Suprapubic skin (tissue), 4 donors: Measurements from ENCODE around the gene SNRNP70. TPM values are rescaled to one million over a fixed set of nuclear protein-coding genes. Genes with fewer than 3 reads are reported as not detected.
"Not testable (repeated sequence)": the region's sequence is repeated elsewhere in the genome, so short reads cannot be mapped to it uniquely, and the experiment has no call there.

ENCODE experiments used
- DNase-seq, 2 donors: peaks; one replicate each; pipeline ENCODE4 v3.0.0-alpha.2; 2019; ENCODE audit warnings: low spot score in 2 of 2
- H3K27ac ChIP-seq: fragments of 200-600 bp; sonication (generic); one replicate; pipeline ENCODE4 v1.5.1; 2019
- H3K27me3 ChIP-seq: fragments of 200-600 bp; sonication (generic); one replicate; pipeline ENCODE4 v1.5.1; 2019
- H3K36me3 ChIP-seq: fragments of 200-600 bp; sonication (generic); one replicate; pipeline ENCODE4 v1.5.1; 2019
- H3K4me1 ChIP-seq: fragments of 200-600 bp; sonication (generic); one replicate; pipeline ENCODE4 v1.5.1; 2019
- H3K4me3 ChIP-seq: fragments of 200-600 bp; sonication (generic); one replicate; pipeline ENCODE4 v1.5.1; 2019; ENCODE audit warnings: mild to moderate bottlenecking
- H3K9me3 ChIP-seq: fragments of 200-600 bp; sonication (generic); one replicate; pipeline ENCODE4 v1.5.1; 2019
- EP300 ChIP-seq: sonication (generic); formaldehyde crosslinking; IDR thresholded peaks from one replicate; pipeline ENCODE4 v1.6.1; 2017; ENCODE audit warnings: antibody characterized with exemption
- POLR2A ChIP-seq, 2 donors: fragments of 450-650 bp; IDR thresholded peaks; one replicate each; pipeline ENCODE4 v1.6.1; 2017; ENCODE audit warnings: antibody characterized with exemption in 2 of 2, mild to moderate bottlenecking in 2 of 2, moderate library complexity in 2 of 2
- POLR2AphosphoS5 ChIP-seq, 3 donors: sonication (generic); formaldehyde crosslinking; IDR thresholded peaks; one replicate each; pipeline ENCODE4 v1.6.1; 2017; ENCODE audit warnings: antibody characterized with exemption in 3 of 3
- WGBS: methylation state at CpG from one replicate; pipeline ENCODE4 v1.1.5; 2018; 5-methylcytosine and 5-hydroxymethylcytosine counted together
- total RNA-seq, 4 donors: library from RNA; depleted of rRNA; stranded (reverse); fragments of >200 nt; gene quantifications; one replicate each; pipeline ENCODE4 v1.1.0, GENCODE V29; 2016
- TF ChIP-seq, protein P1 (sequence below), 2 donors: fragments of 200-600 bp in 1 of 2; fragments of 450-650 bp in 1 of 2; sonication (generic) in 1 of 2; IDR thresholded peaks; one replicate each; pipeline ENCODE4 v1.5.1; 2016 to 2019; ENCODE audit warnings: antibody characterized with exemption in 2 of 2, mild to moderate bottlenecking in 1 of 2, moderate library complexity in 1 of 2

Gene SNRNP70
- total RNA-seq, 4 donors from 2014 or later: 207 to 788 (median 322) TPM

DNA sequence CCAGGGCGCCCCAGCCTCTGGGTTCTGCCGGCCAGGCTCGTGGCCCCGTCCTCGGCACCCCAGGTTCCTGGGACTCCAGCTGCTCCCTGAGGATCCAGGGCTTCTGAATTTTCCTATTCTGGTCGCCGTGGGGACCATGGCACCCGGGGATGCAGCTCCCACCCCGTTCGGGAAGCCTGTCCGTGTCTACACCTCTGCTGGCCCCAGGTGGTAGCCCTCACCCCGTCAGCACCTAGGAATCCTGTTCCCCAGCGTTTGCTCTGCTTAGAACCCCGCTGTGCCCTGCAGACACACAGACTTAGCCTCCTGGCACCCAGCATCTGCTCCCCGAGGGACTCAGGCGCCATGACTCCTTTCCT is 35.1 kb downstream of the SNRNP70 start:
- Histone ChIP-seq H3K27ac (no peak overlapping the region), H3K9me3 (no peaks in the 10 kb centered on the region), H3K4me3 (peak overlapping the region; percentile 87), H3K36me3 (no peaks in the 10 kb centered on the region), H3K27me3 (no peaks in the 10 kb centered on the region), H3K4me1 (peaks cover 46% of the 10 kb centered on the region)
- DNase-seq: no peak
- TF ChIP-seq POLR2AphosphoS5 (IDR thresholded peaks at IDR 0.05) (no peak), EP300 (no peak), POLR2A (IDR thresholded peaks at IDR 0.05) (no peak)
- TF ChIP-seq, protein P1, sequence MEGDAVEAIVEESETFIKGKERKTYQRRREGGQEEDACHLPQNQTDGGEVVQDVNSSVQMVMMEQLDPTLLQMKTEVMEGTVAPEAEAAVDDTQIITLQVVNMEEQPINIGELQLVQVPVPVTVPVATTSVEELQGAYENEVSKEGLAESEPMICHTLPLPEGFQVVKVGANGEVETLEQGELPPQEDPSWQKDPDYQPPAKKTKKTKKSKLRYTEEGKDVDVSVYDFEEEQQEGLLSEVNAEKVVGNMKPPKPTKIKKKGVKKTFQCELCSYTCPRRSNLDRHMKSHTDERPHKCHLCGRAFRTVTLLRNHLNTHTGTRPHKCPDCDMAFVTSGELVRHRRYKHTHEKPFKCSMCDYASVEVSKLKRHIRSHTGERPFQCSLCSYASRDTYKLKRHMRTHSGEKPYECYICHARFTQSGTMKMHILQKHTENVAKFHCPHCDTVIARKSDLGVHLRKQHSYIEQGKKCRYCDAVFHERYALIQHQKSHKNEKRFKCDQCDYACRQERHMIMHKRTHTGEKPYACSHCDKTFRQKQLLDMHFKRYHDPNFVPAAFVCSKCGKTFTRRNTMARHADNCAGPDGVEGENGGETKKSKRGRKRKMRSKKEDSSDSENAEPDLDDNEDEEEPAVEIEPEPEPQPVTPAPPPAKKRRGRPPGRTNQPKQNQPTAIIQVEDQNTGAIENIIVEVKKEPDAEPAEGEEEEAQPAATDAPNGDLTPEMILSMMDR (IDR thresholded peaks at IDR 0.05): no peak
- 26% methylated on average over 7 of the region's 16 CpGs for WGBS

DNA sequence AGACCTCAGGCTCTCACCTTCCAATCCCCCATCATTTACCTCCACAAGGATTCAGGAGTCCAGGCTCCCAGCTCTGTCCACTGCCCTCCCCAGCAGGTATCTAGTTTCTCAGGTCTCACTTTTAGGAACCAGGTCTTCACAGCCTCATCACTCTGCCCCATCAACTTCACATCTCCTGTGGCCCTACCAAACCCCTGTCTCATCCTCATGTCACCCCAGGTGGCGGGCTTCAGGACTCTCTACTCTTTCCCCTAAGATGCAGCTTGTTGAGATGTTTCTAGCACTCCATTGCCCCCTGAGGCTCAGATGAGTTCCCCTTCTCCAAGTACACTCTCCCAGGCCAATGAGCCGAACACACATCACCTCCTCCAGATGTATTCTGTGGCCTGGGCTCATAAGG is 35.6 kb downstream of the SNRNP70 start:
- DNase-seq: no peak
- no peaks in the 10 kb centered on the region for H3K27me3 ChIP-seq
- no peak overlapping the region for H3K4me3 ChIP-seq
- 95% methylated on average over 2 of the region's 2 CpGs for WGBS
- no peaks in the 10 kb centered on the region for H3K36me3 ChIP-seq
- H3K4me1 ChIP-seq: peaks cover 50% of the 10 kb centered on the region
- H3K9me3 ChIP-seq: no peaks in the 10 kb centered on the region
- TF ChIP-seq EP300 (no peak), POLR2A (IDR thresholded peaks at IDR 0.05) (no peak), POLR2AphosphoS5 (IDR thresholded peaks at IDR 0.05) (no peak)
- TF ChIP-seq, protein P1 (IDR thresholded peaks at IDR 0.05): no peak
- no peak overlapping the region for H3K27ac ChIP-seq

DNA sequence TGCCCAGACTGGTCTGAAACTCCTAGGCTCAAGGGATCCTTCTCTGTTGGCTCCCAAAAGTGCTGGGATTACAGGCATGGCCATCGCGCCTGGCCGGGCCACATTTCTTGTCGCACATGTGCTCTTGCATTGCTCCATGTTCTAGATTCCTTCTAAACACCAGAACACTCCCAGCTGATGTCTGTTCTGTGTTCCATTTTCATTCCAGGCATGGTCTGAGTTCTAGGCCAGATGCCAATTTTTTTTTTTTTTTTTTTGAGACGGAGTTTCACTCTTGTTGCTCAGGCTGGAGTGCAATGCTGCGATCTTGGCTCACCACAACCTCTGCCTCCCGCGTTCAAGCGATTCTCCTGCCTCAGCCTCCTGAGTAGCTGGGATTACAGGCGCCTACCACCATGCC is 36.6 kb downstream of the SNRNP70 start:
- H3K27me3 ChIP-seq, DNase-seq, H3K27ac ChIP-seq, H3K4me3 ChIP-seq, H3K36me3 ChIP-seq, H3K9me3 ChIP-seq: not testable (repeated sequence)
- H3K4me1 ChIP-seq: peaks cover 46% of the 10 kb centered on the region
- 59% methylated on average over 10 of the region's 10 CpGs for WGBS

DNA sequence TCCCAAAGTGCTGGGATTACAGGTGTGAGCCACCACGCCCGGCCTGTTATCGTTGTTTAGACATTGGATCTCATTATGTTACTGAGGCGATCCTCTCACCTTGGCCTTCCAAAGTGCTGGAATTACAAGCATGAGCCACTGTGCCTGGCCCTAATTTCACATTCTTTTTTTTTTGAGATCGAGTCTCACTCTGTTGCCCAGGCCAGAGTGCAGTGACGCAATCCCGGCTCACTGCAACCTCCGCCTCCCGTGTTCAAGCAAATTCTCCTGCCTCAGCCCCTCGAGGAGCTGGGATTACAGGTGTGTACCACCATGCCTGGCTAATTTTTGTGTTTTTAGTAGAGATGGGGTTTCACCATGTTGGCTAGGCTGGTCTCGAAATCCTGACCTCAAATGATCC is 38.0 kb downstream of the SNRNP70 start:
- peaks cover 41% of the 10 kb centered on the region for H3K4me1 ChIP-seq
- not testable (repeated sequence) for H3K27me3 ChIP-seq, H3K4me3 ChIP-seq, H3K36me3 ChIP-seq, H3K27ac ChIP-seq, DNase-seq, H3K9me3 ChIP-seq
- WGBS: 88% methylated on average over 11 of the region's 11 CpGs

DNA sequence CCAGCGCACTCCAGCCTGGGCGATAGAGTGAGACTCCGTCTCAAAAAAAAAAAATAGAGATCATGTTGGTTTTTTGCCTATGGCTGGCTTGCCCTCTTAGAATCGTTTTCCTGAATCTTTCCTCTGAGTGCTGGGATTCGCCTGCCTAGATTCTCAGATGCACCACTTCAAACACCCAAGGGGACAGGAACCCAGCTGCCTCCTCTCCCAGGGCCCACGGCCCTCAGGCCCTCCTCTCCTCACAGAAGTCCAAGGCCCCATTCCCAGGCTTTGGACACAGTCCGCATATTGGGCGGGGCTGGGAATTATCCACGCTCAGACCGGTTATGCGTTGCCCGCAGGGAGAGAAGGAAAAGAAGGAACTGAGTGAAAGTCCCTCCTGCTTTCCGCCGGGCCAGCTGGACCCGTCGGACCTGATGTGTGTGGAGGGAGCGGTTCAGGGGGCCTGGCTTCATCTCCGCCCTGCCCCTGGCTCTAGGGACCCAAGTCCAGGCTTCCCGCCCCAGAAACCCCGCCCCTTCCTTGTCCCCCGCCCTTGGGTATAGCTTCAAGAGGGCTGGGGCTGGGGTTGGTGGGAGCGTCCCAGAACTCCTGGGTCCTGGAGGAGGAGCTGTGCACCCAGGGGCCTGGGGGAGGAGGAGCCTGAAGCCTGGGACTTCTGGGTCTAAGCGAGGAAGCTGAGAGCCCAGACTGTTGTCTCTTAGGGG is 39.9 kb downstream of the SNRNP70 start:
- Histone ChIP-seq H3K27me3 (no peaks in the 10 kb centered on the region), H3K27ac (peak overlapping the region; percentile 57), H3K4me3 (peak overlapping the region; percentile 16), H3K9me3 (no peaks in the 10 kb centered on the region), H3K36me3 (no peaks in the 10 kb centered on the region), H3K4me1 (peaks cover 33% of the 10 kb centered on the region)
- no peak for DNase-seq
- 58% methylated on average over 7 of the region's 23 CpGs for WGBS
- TF ChIP-seq EP300 (no peak), POLR2A (IDR thresholded peaks at IDR 0.05) (no peak), POLR2AphosphoS5 (IDR thresholded peaks at IDR 0.05) (no peak)
- TF ChIP-seq, protein P1 (IDR thresholded peaks at IDR 0.05): no peak

DNA sequence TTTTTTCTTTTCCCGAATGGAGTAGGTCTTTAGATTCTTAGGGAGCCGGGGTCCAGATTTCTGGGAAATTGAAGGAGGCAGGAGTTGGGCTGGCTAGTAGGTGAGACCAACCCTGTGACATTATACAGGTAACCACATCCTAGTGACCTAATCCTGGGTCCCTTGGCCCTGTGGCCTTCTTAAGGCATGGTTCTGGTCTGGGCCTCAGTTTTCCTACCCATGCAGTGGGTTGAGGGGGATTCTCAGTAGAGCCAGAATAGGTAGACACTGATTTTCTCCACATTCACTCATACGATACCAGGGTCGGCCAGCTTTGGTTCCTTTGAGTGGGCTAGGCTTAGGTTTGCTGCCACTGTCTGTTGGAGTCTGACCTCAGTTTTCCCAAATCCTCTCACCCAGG is 41.3 kb downstream of the SNRNP70 start:
- Histone ChIP-seq H3K27me3 (no peaks in the 10 kb centered on the region), H3K9me3 (no peaks in the 10 kb centered on the region), H3K4me3 (no peak overlapping the region), H3K27ac (no peak overlapping the region), H3K36me3 (no peaks in the 10 kb centered on the region), H3K4me1 (peaks cover 29% of the 10 kb centered on the region)
- no peak for DNase-seq
- no peak for TF ChIP-seq POLR2AphosphoS5 (IDR thresholded peaks at IDR 0.05)
- no peak for TF ChIP-seq POLR2A (IDR thresholded peaks at IDR 0.05)
- TF ChIP-seq, protein P1 (IDR thresholded peaks at IDR 0.05): no peak
- TF ChIP-seq EP300: no peak
- 76% methylated on average over 4 of the region's 4 CpGs for WGBS

DNA sequence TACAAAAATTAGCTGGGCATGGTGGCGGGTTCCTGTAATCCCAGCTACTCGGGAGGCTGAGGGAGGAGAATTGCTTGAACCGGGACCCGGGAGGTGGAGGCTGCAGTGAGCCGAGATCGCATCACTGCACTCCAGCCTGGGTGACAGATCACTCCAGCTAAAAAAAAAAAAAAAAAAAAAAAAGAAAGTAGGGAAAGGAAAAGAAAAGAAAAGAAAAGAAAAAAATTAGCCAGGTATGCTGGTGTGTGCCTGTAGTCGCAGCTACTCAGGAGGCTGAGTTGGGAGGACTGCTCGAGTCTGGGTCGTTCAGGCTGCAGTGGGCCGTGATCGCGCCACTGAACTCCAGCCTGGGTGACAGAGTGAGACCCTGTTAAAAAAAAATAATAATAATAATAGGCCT is 42.0 kb downstream of the SNRNP70 start:
- not testable (repeated sequence) for H3K36me3 ChIP-seq, DNase-seq, H3K27ac ChIP-seq, H3K27me3 ChIP-seq, H3K4me3 ChIP-seq, H3K9me3 ChIP-seq
- peaks cover 29% of the 10 kb centered on the region for H3K4me1 ChIP-seq
- WGBS: 95% methylated on average over 12 of the region's 12 CpGs
